Peyer's patch (tissue), 4 donors: Measurements from ENCODE around the gene CDH23.

ENCODE experiments used
- POLR2A ChIP-seq, 2 donors: fragments of 450-650 bp; IDR thresholded peaks; one replicate each; pipeline ENCODE4 v1.5.1; 2017; ENCODE audit warnings: antibody characterized with exemption in 2 of 2, mild to moderate bottlenecking in 2 of 2, moderate library complexity in 2 of 2
- TF ChIP-seq, protein P1 (sequence below), 6 experiments: fragments of 450-650 bp in 4 of 6; fragments of 200-600 bp in 2 of 6; sonication (generic) in 1 of 6; IDR thresholded peaks; one replicate each; pipeline ENCODE4 v1.5.1; 2017 to 2019; ENCODE audit warnings: antibody characterized with exemption in 6 of 6, mild to moderate bottlenecking in 3 of 6, moderate library complexity in 1 of 6

DNA sequence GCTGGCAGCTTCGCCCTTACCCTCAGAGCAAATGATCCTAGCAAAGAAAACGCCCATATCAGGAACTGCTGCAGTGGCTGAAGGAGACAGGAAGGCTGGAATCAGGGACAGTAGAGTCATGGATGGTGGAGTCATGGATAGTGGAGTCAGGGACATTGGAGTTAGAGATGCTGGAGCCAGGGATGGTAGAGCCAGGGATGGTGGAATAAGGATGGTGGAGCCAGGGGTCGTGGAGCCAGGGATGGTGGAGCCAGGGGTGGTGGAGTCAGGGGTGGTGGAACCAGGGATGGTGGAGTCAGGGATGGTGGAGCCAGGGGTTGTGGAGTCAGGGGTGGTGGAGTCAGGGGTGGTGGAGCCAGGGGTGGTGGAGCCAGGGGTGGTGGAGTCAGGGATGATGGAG is 291.5 kb downstream of the CDH23 start:
- TF ChIP-seq, protein P1, sequence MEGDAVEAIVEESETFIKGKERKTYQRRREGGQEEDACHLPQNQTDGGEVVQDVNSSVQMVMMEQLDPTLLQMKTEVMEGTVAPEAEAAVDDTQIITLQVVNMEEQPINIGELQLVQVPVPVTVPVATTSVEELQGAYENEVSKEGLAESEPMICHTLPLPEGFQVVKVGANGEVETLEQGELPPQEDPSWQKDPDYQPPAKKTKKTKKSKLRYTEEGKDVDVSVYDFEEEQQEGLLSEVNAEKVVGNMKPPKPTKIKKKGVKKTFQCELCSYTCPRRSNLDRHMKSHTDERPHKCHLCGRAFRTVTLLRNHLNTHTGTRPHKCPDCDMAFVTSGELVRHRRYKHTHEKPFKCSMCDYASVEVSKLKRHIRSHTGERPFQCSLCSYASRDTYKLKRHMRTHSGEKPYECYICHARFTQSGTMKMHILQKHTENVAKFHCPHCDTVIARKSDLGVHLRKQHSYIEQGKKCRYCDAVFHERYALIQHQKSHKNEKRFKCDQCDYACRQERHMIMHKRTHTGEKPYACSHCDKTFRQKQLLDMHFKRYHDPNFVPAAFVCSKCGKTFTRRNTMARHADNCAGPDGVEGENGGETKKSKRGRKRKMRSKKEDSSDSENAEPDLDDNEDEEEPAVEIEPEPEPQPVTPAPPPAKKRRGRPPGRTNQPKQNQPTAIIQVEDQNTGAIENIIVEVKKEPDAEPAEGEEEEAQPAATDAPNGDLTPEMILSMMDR (IDR thresholded peaks at IDR 0.05): no peak
- no peak for TF ChIP-seq POLR2A (IDR thresholded peaks at IDR 0.05)
